Stimulated activated CD8-positive, alpha-beta memory T cell treated with anti-CD3 and anti-CD28 coated beads, Interleukin-15, amount 100 ng/mL, for 48 hours (primary cell): ENCODE data around the gene SYPL2.
A peak's percentile ranks its signal among the peaks of the same experiment; 100 is the strongest.

Source experiments
- DNase-seq, 2 donors: peaks; one replicate each; pipeline ENCODE4 v3.0.0-alpha.2; 2020; ENCODE audit warnings: low read depth in 2 of 2

Gene SYPL2

GRCh38 chr1:109492779-109493178 is 26.4 kb downstream of the SYPL2 start:
- no peak for DNase-seq

GRCh38 chr1:109493227-109493626 is 26.9 kb downstream of the SYPL2 start:
- no peak for DNase-seq

GRCh38 chr1:109493805-109494539 is 27.6 kb downstream of the SYPL2 start, which contains the start of gene CYB561D1:
Gene CYB561D1, plus strand, starts transcription at chr1:109494094. Its CDS starts 46 bp downstream, at chr1:109494140.
- DNase-seq, result peak; percentile 85

GRCh38 chr1:109495738-109496137 is 29.4 kb downstream of the SYPL2 start:
- no peak for DNase-seq

- no peak for DNase-seq
These were observed 31.3 kb downstream of the SYPL2 start for GRCh38 chr1:109497449-109498160.

- DNase-seq, result no peak
These were observed 31.9 kb downstream of the SYPL2 start for GRCh38 chr1:109498161-109498801.

- DNase-seq, result no peak
These were observed 32.7 kb downstream of the SYPL2 start for GRCh38 chr1:109499081-109499480.

GRCh38 chr1:109499661-109500536 is 33.6 kb downstream of the SYPL2 start:
- DNase-seq, result peak in 1 of 2 donors; percentile 51

GRCh38 chr1:109500941-109501381 is 34.6 kb downstream of the SYPL2 start:
- no peak for DNase-seq

GRCh38 chr1:109501644-109502363 is 35.5 kb downstream of the SYPL2 start:
- DNase-seq, result no peak

GRCh38 chr1:109502364-109502851 is 36.1 kb downstream of the SYPL2 start:
- no peak for DNase-seq

GRCh38 chr1:109503935-109504334 is 37.6 kb downstream of the SYPL2 start:
- no peak for DNase-seq

- no peak for DNase-seq
These were observed 38.6 kb downstream of the SYPL2 start for GRCh38 chr1:109504974-109505373.

- DNase-seq, result no peak
These were observed 41.9 kb downstream of the SYPL2 start for GRCh38 chr1:109508001-109508872.

- no peak for DNase-seq
These were observed 42.5 kb downstream of the SYPL2 start for GRCh38 chr1:109508873-109509175.

- DNase-seq, result peak in 1 of 2 donors; percentile 43
These were observed 43.1 kb downstream of the SYPL2 start, which contains the start of gene AMIGO1 for GRCh38 chr1:109509176-109510134. Gene AMIGO1, minus strand, starts transcription at chr1:109509727. Its CDS starts 815 bp downstream, at chr1:109508912.

GRCh38 chr1:109513110-109513710 is 46.9 kb downstream of the SYPL2 start:
- no peak for DNase-seq

GRCh38 chr1:109514846-109515245 is 48.5 kb downstream of the SYPL2 start:
- no peak for DNase-seq
